HepG2 (cell line): ENCODE data around the gene MTHFR. TPM values are rescaled to one million over a fixed set of nuclear protein-coding genes. Genes with fewer than 3 reads are reported as not detected.

Experiments
- ATAC-seq: fragments of 200-7000 bp; cut with Tn5 transposase; 3 replicates; pipeline ENCODE4 v1.9.1; 2020; ENCODE audit warnings: mild to moderate bottlenecking, moderate library complexity
- BruUV-seq: library from RNA; stranded (reverse); fragments of 400-500 nt; replicated peaks from 2 replicates; lab custom pipeline; 2021; lab: Mats Ljungman, UMichigan
- CTCF ChIA-PET: fragments of 300-600 bp; formaldehyde crosslinking; extraction: SDS; loops from one replicate; lab custom pipeline; 2021; ENCODE audit warnings: low total read pairs, inconsistent platforms, low intra/inter-chr PET ratio; lab: Yijun Ruan, JAX
- POLR2A ChIA-PET: fragments of 350-600 bp; sonication (Branson Sonifier 250); formaldehyde crosslinking; loops from one replicate; lab custom pipeline; 2020; ENCODE audit warnings: antibody characterized with exemption, inconsistent platforms; lab: Yijun Ruan, JAX
- DNase-seq: peaks from one replicate; pipeline ENCODE4 v3.0.0-alpha.2; 2015; ENCODE audit warnings: low spot score
- FAIRE-seq: peaks from 3 replicates; lab custom pipeline; 2011; peaks lifted over from hg19 to GRCh38; lab: Jason Lieb, UNC
- H2AFZ ChIP-seq: one replicate; pipeline ENCODE4 v1.6.1; 2011; ENCODE audit warnings: low read length, inconsistent platforms
- H3K27ac ChIP-seq: fragments of 300-600 bp; 3 replicates; pipeline ENCODE4 v1.8.0; 2011; ENCODE audit warnings: mixed run types, mild to moderate bottlenecking, mixed read lengths, low read length, inconsistent platforms; ENCODE audit not compliant: insufficient read depth; ENCODE audit errors: extremely low read length
- H3K27me3 ChIP-seq, 2 experiments: fragments of 200-600 bp in 1 of 2; 2 replicates in 1 of 2; 3 replicates in 1 of 2; pipeline versions ENCODE4 v1.6.0 to v1.8.0; 2011; ENCODE audit warnings: low read length in 2 of 2, mild to moderate bottlenecking in 2 of 2, moderate library complexity in 2 of 2, inconsistent platforms in 1 of 2; ENCODE audit not compliant: insufficient read depth in 2 of 2, control insufficient read depth in 1 of 2
- H3K36me3 ChIP-seq, 2 experiments: fragments of 200-600 bp in 1 of 2; replicated peaks in 1 of 2; 2 replicates in 1 of 2; 3 replicates in 1 of 2; pipeline versions ENCODE4 v1.5.1 to v1.8.0; 2011; ENCODE audit warnings: low read length in 2 of 2, inconsistent platforms in 1 of 2; ENCODE audit not compliant: insufficient read depth in 2 of 2, control insufficient read depth in 1 of 2
- H3K4me1 ChIP-seq: 2 replicates; pipeline ENCODE4 v1.5.1; 2012; ENCODE audit warnings: low read length, inconsistent platforms; ENCODE audit not compliant: insufficient read depth
- H3K4me2 ChIP-seq: 2 replicates; pipeline ENCODE4 v1.6.0; 2011; ENCODE audit warnings: low read depth, low read length, inconsistent platforms
- H3K4me3 ChIP-seq, 3 experiments: fragments of 200-600 bp in 1 of 3; sonication (generic), shearing (Covaris generic) in 1 of 3; replicated peaks in 1 of 3; 2 replicates each; pipeline ENCODE4 v1.5.1; 2011 to 2016; ENCODE audit warnings: low read length in 3 of 3, inconsistent platforms in 2 of 3, low read depth in 2 of 3, mild to moderate bottlenecking in 2 of 3, control low read depth in 1 of 3, mixed read lengths in 1 of 3; ENCODE audit not compliant: insufficient read depth in 1 of 3
- H3K79me2 ChIP-seq: one replicate; pipeline ENCODE4 v1.6.1; 2011; ENCODE audit warnings: low read length, inconsistent platforms; ENCODE audit not compliant: insufficient read depth
- H3K9ac ChIP-seq: 2 replicates; pipeline ENCODE4 v1.6.0; 2011; ENCODE audit warnings: mild to moderate bottlenecking, low read depth, low read length, inconsistent platforms; ENCODE audit not compliant: insufficient read depth
- H3K9me3 ChIP-seq: 2 replicates; pipeline ENCODE4 v1.5.1; 2012; ENCODE audit warnings: mild to moderate bottlenecking, low read length
- H4K20me1 ChIP-seq: 2 replicates; pipeline ENCODE4 v1.6.0; 2011; ENCODE audit warnings: inconsistent platforms, mild to moderate bottlenecking, low read length, moderate library complexity; ENCODE audit not compliant: insufficient read depth
- ELF1 ChIP-seq: sonication (generic); formaldehyde crosslinking; IDR thresholded peaks from 2 replicates; pipeline ENCODE4 v1.4.0; 2020; ENCODE audit warnings: missing genetic modification reagents
- GABPA ChIP-seq, 2 experiments: IDR thresholded peaks; 2 replicates each; pipeline ENCODE4 v1.6.1; 2011 to 2016; ENCODE audit warnings: low read depth in 2 of 2, low read length in 1 of 2, missing biosample characterization in 1 of 2, missing genetic modification characterization in 1 of 2
- HDAC1 ChIP-seq: sonication (generic); formaldehyde crosslinking; IDR thresholded peaks from 2 replicates; pipeline ENCODE4 v1.5.1; 2020; ENCODE audit warnings: mild to moderate bottlenecking, missing genetic modification reagents
- NFIB ChIP-seq: sonication (generic); formaldehyde crosslinking; IDR thresholded peaks from 2 replicates; pipeline ENCODE4 v1.9.0; 2021; ENCODE audit warnings: missing genetic modification reagents, mild to moderate bottlenecking, borderline replicate concordance
- STAT5B ChIP-seq: sonication (generic); formaldehyde crosslinking; IDR thresholded peaks from 2 replicates; pipeline ENCODE4 v1.4.0; 2020; ENCODE audit warnings: missing genetic modification reagents
- WGBS: methylation state at CpG from one replicate; pipeline ENCODE4 v1.1.6; 2017; ENCODE audit warnings: low lambda C conversion rate; 5-methylcytosine and 5-hydroxymethylcytosine counted together
- in situ Hi-C: cut with HindIII; loops from 2 replicates; pipeline ENCODE4 v1.10.0; 2017; ENCODE audit warnings: low pct_unique_long_range_greater_than_20kb; ENCODE audit not compliant: extremely low pct_ligation_motif_present
- intact Hi-C: fragments of 100-400 bp; cut with micrococcal nuclease; formaldehyde crosslinking; loops from one replicate; pipeline ENCODE4 v1.10.0; 2022; ENCODE audit not compliant: unreplicated experiment
- polyA plus RNA-seq, 8 experiments: library from polyadenylated mRNA; depleted of rRNA in 3 of 8; stranded (reverse) in 7 of 8; unstranded in 1 of 8; fragments of >200 nt; fragmentation: Illumina TruSeq in 4 of 8; extraction: Trizol in 4 of 8; gene quantifications; 2 replicates each; pipeline versions ENCODE4 v1.2.1 to v1.2.3, GENCODE V29; 2011 to 2016; ENCODE audit warnings: low read depth in 4 of 8, missing spikeins in 1 of 8, mixed read lengths in 1 of 8; ENCODE audit not compliant: insufficient read depth in 1 of 8
- total RNA-seq, 5 experiments: library from RNA; depleted of rRNA; stranded (reverse); fragments of >200 nt; fragmentation: Illumina TruSeq; extraction: Trizol; gene quantifications; 2 replicates each; pipeline ENCODE4 v1.2.3, GENCODE V29; 2016; ENCODE audit warnings: low read depth in 1 of 5
- TF ChIP-seq, protein P1 (sequence below), 2 experiments: sonication (generic) in 1 of 2; formaldehyde crosslinking in 1 of 2; IDR thresholded peaks; 2 replicates each; pipeline versions ENCODE4 v1.4.0 to v1.6.1; 2018 to 2020; ENCODE audit warnings: missing genetic modification reagents in 2 of 2, borderline replicate concordance in 1 of 2, low read depth in 1 of 2, mild to moderate bottlenecking in 1 of 2, missing biosample characterization in 1 of 2
- TF ChIP-seq, protein P2 (sequence below), 2 experiments: sonication (generic) in 1 of 2; formaldehyde crosslinking in 1 of 2; IDR thresholded peaks; 2 replicates each; pipeline versions ENCODE4 v1.6.1 to v1.9.0; 2014 to 2022; ENCODE audit warnings: antibody characterized with exemption in 1 of 2, borderline replicate concordance in 1 of 2, inconsistent platforms in 1 of 2, low read depth in 1 of 2, missing genetic modification reagents in 1 of 2

Gene MTHFR
- total and polyA plus RNA-seq, 2 of the 13 experiments (the other 11 are each of a cell fraction or from before 2014, with no cell fraction given) = 3.8 to 8.2 TPM

DNA sequence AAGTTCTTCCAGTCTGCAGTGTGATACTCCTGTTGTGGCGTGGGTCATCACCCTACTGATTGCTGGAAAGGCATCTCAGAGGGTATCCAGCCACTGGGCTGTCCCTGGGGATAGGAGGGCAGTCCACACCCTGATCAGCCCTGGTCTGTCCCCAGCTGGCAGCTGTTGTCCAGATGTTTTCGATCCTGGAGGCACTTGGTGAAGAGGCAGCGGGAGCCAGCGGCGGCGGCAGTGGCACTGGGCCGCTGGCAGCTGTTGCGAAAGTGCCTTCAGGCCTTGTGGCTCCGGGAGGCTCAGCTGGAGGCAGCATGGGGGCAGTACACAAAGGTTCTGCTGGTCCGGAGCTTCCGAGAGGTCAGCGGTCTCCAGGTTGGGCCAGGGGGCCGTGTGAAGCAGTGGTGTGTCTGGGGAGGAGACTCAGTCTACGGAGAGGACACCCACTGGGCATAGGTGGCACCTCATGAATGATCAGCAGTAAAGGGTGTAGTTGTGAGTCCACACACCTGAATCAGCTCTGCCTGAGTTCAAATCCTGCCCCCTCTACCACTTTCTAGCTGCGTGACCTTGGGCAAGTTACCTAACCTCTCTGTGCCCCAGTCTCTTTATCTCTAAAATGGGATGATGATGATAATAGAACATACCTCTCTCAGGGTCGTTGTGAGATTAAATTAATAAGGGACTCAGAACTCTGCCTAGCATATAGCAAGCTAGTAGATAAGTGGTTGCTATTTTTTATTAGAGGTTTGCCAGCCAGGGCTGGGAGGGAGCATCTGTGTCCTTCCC, 37.7 kb downstream of the MTHFR start (continued):
- TF ChIP-seq, protein P1, sequence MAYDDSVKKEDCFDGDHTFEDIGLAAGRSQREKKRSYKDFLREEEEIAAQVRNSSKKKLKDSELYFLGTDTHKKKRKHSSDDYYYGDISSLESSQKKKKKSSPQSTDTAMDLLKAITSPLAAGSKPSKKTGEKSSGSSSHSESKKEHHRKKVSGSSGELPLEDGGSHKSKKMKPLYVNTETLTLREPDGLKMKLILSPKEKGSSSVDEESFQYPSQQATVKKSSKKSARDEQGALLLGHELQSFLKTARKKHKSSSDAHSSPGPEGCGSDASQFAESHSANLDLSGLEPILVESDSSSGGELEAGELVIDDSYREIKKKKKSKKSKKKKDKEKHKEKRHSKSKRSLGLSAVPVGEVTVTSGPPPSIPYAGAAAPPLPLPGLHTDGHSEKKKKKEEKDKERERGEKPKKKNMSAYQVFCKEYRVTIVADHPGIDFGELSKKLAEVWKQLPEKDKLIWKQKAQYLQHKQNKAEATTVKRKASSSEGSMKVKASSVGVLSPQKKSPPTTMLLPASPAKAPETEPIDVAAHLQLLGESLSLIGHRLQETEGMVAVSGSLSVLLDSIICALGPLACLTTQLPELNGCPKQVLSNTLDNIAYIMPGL (CRISPR knock-in tag; IDR thresholded peaks at IDR 0.05; ENCODE audit: borderline replicate concordance in 1 of 2, low read depth in 1 of 2) = no peak

DNA sequence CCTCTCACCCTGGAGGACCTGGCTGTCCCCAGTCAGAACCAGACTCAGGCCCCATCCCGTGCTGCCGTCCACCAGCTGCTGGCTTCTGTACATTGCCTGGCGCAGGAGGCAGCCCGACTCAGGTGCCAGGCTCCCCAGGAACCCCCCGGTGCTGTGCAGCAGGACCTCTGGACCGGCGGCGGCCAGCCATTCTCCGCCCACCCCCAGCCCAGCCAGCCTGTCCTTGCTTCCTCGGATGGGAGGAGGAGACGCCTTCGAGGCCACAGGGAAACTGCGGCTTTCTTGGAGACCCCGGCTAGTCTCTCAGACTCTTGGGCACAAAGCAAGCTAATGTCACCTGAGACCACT, 39.4 kb downstream of the MTHFR start:
- Histone ChIP-seq H3K4me2 (no peak overlapping the region), H3K9ac (no peak overlapping the region), H2AFZ (no peak overlapping the region), H3K36me3 (no peaks in the 10 kb centered on the region), H3K79me2 (no peaks in the 10 kb centered on the region), H3K27ac (no peak overlapping the region), H3K4me1 (peaks cover 11% of the 10 kb centered on the region; the same call in 1 of the 2 replicates), H4K20me1 (no peaks in the 10 kb centered on the region), H3K27me3 (peaks cover 13 to 45% of the 10 kb centered on the region in 2 experiments; a peak in 4 of 5 replicates), H3K4me3 (no peak overlapping the region), H3K9me3 (no peaks in the 10 kb centered on the region)
- FAIRE-seq (no peak), DNase-seq (no peak), ATAC-seq (no peak; the same call in 2 of the 3 replicates)
- WGBS = no CpG with 5 or more reads among the region's 14 CpGs
- BruUV-seq = no TSS peak
- intact Hi-C loops = no loop called here
- no peak for TF ChIP-seq HDAC1 (CRISPR knock-in tag)
- no peak for TF ChIP-seq GABPA (IDR thresholded peaks at IDR 0.05; ENCODE audit: low read depth, low read length)
- TF ChIP-seq GABPA (CRISPR knock-in tag; IDR thresholded peaks at IDR 0.05; ENCODE audit: low read depth) = no peak
- TF ChIP-seq NFIB = no peak
- TF ChIP-seq ELF1 (CRISPR knock-in tag) = no peak
- TF ChIP-seq, protein P2, sequence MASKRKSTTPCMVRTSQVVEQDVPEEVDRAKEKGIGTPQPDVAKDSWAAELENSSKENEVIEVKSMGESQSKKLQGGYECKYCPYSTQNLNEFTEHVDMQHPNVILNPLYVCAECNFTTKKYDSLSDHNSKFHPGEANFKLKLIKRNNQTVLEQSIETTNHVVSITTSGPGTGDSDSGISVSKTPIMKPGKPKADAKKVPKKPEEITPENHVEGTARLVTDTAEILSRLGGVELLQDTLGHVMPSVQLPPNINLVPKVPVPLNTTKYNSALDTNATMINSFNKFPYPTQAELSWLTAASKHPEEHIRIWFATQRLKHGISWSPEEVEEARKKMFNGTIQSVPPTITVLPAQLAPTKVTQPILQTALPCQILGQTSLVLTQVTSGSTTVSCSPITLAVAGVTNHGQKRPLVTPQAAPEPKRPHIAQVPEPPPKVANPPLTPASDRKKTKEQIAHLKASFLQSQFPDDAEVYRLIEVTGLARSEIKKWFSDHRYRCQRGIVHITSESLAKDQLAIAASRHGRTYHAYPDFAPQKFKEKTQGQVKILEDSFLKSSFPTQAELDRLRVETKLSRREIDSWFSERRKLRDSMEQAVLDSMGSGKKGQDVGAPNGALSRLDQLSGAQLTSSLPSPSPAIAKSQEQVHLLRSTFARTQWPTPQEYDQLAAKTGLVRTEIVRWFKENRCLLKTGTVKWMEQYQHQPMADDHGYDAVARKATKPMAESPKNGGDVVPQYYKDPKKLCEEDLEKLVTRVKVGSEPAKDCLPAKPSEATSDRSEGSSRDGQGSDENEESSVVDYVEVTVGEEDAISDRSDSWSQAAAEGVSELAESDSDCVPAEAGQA (IDR thresholded peaks at IDR 0.05; ENCODE audit: low read depth) = no peak
- TF ChIP-seq, protein P2 (CRISPR knock-in tag; IDR thresholded peaks at IDR 0.05; ENCODE audit: borderline replicate concordance) = no peak
- no peak for TF ChIP-seq STAT5B
- in situ Hi-C loops = no loop called here
- ChIA-PET POLR2A (no interaction called here), CTCF (no interaction called here)
